DMS53 treated with DMSO at 0.1 percent for 48 hours (cell line): ENCODE data around the gene CDC42BPA.
A peak's percentile ranks its signal among the peaks of the same experiment; 100 is the strongest.

ENCODE experiments used
- DNase-seq: peaks from one replicate; lab custom pipeline; 2025; ENCODE audit not compliant: unreplicated experiment; lab: John Stamatoyannopoulos, UW

The CDC42BPA gene

GRCh38 chr1:227071895-227072587 lies 246.3 kb downstream of the CDC42BPA start:
- no peak for DNase-seq

- DNase-seq = no peak
Observed at GRCh38 chr1:227070638-227071285, 247.5 kb downstream of the CDC42BPA start.

- DNase-seq = no peak
Observed at GRCh38 chr1:227069490-227069889, 248.8 kb downstream of the CDC42BPA start.

GRCh38 chr1:227068883-227069282 lies 249.4 kb downstream of the CDC42BPA start:
- no peak for DNase-seq

GRCh38 chr1:227066999-227067398 lies 251.3 kb downstream of the CDC42BPA start:
- no peak for DNase-seq

GRCh38 chr1:227065311-227065710 lies 253.0 kb downstream of the CDC42BPA start:
- DNase-seq = no peak

GRCh38 chr1:227062306-227062705 lies 256.0 kb downstream of the CDC42BPA start:
- DNase-seq = no peak

GRCh38 chr1:227059076-227059475 lies 259.2 kb downstream of the CDC42BPA start:
- DNase-seq = peak; percentile 13

- DNase-seq = no peak
Observed at GRCh38 chr1:227058321-227058751, 260.0 kb downstream of the CDC42BPA start.

- DNase-seq = no peak
Observed at GRCh38 chr1:227049253-227049652, 269.0 kb downstream of the CDC42BPA start.

GRCh38 chr1:227043755-227044154 lies 274.5 kb downstream of the CDC42BPA start:
- DNase-seq = no peak

- DNase-seq = no peak
Observed at GRCh38 chr1:227042292-227042691, 276.0 kb downstream of the CDC42BPA start.

GRCh38 chr1:227038401-227038800 lies 279.9 kb downstream of the CDC42BPA start:
- DNase-seq = no peak

- no peak for DNase-seq
Observed at GRCh38 chr1:227037121-227037520, 281.2 kb downstream of the CDC42BPA start.

- DNase-seq = peak; percentile 44
Observed at GRCh38 chr1:227035316-227035715, 283.0 kb downstream of the CDC42BPA start.

- DNase-seq = no peak
Observed at GRCh38 chr1:227033880-227034279, 284.4 kb downstream of the CDC42BPA start.

- DNase-seq = no peak
Observed at GRCh38 chr1:227032396-227032795, 285.9 kb downstream of the CDC42BPA start.

- DNase-seq = no peak
Observed at GRCh38 chr1:227016990-227017389, 301.3 kb downstream of the CDC42BPA start.

GRCh38 chr1:227010645-227011044 lies 307.6 kb downstream of the CDC42BPA start:
- DNase-seq = no peak

GRCh38 chr1:227009937-227010336 lies 308.4 kb downstream of the CDC42BPA start:
- no peak for DNase-seq

- no peak for DNase-seq
Observed at GRCh38 chr1:227006226-227006796, 312.0 kb downstream of the CDC42BPA start.

- no peak for DNase-seq
Observed at GRCh38 chr1:227004796-227005195, 313.5 kb downstream of the CDC42BPA start.
